IMR-90 (cell line): ENCODE results near the gene TRPM4. TPM values are rescaled to one million over a fixed set of nuclear protein-coding genes. Genes with fewer than 3 reads are reported as not detected.

Experiments used
- ATAC-seq: fragments of 200-7000 bp; cut with Tn5 transposase; 2 replicates; pipeline ENCODE4 v1.9.1; 2020; ENCODE audit warnings: low read depth, mild to moderate bottlenecking, moderate library complexity
- BruUV-seq: library from RNA; stranded (reverse); fragments of 400-500 nt; replicated peaks from 2 replicates; lab custom pipeline; 2021; lab: Mats Ljungman, UMichigan
- CTCF ChIA-PET: fragments of 300-600 bp; formaldehyde crosslinking; extraction: SDS; loops from one replicate; lab custom pipeline; 2021; ENCODE audit warnings: antibody characterized with exemption; lab: Yijun Ruan, JAX
- POLR2A ChIA-PET: fragments of 300-600 bp; sonication (Branson Sonifier 250); formaldehyde crosslinking; loops from one replicate; lab custom pipeline; 2022; ENCODE audit warnings: antibody characterized with exemption; ENCODE audit not compliant: unreplicated experiment; lab: Charles Lee
- DNase-seq: peaks from one replicate; pipeline ENCODE4 v3.0.0; 2013
- H2AFZ ChIP-seq: replicated peaks from 2 replicates; pipeline ENCODE3; 2013; ENCODE audit warnings: low read length, mild to moderate bottlenecking; ENCODE audit not compliant: poor library complexity
- H2AK5ac ChIP-seq: 2 replicates; pipeline ENCODE4 v1.6.1; 2013; ENCODE audit warnings: low read depth, low read length, inconsistent platforms
- H2AK9ac ChIP-seq: replicated peaks from 2 replicates; pipeline ENCODE3; 2013; ENCODE audit warnings: mild to moderate bottlenecking, low read depth, low read length, moderate library complexity; ENCODE audit not compliant: poor library complexity
- H2BK120ac ChIP-seq: 2 replicates; pipeline ENCODE4 v1.6.1; 2013; ENCODE audit warnings: low read depth, low read length, inconsistent platforms
- H2BK15ac ChIP-seq: 3 replicates; pipeline ENCODE4 v1.6.1; 2013; ENCODE audit warnings: low read depth, low read length, inconsistent platforms
- H2BK20ac ChIP-seq: 2 replicates; pipeline ENCODE4 v1.6.1; 2013; ENCODE audit warnings: low read depth, mild to moderate bottlenecking, inconsistent platforms, low read length, moderate library complexity
- H2BK5ac ChIP-seq: 2 replicates; pipeline ENCODE4 v1.6.1; 2013; ENCODE audit warnings: mild to moderate bottlenecking, low read depth, low read length, inconsistent platforms; ENCODE audit not compliant: poor library complexity, severe bottlenecking
- H3K14ac ChIP-seq: replicated peaks from 2 replicates; pipeline ENCODE4 v1.6.1; 2013; ENCODE audit warnings: low read depth, low read length, inconsistent platforms
- H3K18ac ChIP-seq: 2 replicates; pipeline ENCODE4 v1.6.1; 2013; ENCODE audit warnings: low read depth, low read length, control low read depth
- H3K23ac ChIP-seq: 2 replicates; pipeline ENCODE4 v1.6.1; 2013; ENCODE audit warnings: low read depth, low read length, inconsistent platforms
- H3K27ac ChIP-seq: 2 replicates; pipeline ENCODE4 v1.5.1; 2013; ENCODE audit warnings: mild to moderate bottlenecking, control low read depth, low read length; ENCODE audit not compliant: insufficient read depth
- H3K27me3 ChIP-seq: 2 replicates; pipeline ENCODE4 v1.6.1; 2013; ENCODE audit warnings: low read length; ENCODE audit not compliant: control insufficient read depth, insufficient read depth
- H3K36me3 ChIP-seq: 2 replicates; pipeline ENCODE4 v1.6.1; 2013; ENCODE audit warnings: low read length, mixed read lengths; ENCODE audit not compliant: control insufficient read depth, insufficient read depth
- H3K4ac ChIP-seq: 2 replicates; pipeline ENCODE4 v1.6.1; 2013; ENCODE audit warnings: low read depth, low read length, inconsistent platforms
- H3K4me1 ChIP-seq: 2 replicates; pipeline ENCODE4 v1.6.1; 2013; ENCODE audit warnings: low read length, mixed read lengths; ENCODE audit not compliant: control insufficient read depth, insufficient read depth
- H3K4me2 ChIP-seq: 2 replicates; pipeline ENCODE4 v1.6.1; 2013; ENCODE audit warnings: low read depth, mild to moderate bottlenecking, control low read depth, low read length, moderate library complexity
- H3K4me3 ChIP-seq: 2 replicates; pipeline ENCODE4 v1.5.1; 2013; ENCODE audit warnings: low read depth, mild to moderate bottlenecking, control low read depth, low read length, moderate library complexity; ENCODE audit not compliant: insufficient read depth
- H3K56ac ChIP-seq: 2 replicates; pipeline ENCODE4 v1.6.1; 2013; ENCODE audit warnings: low read length, inconsistent platforms; ENCODE audit not compliant: insufficient read depth; ENCODE audit errors: extremely low read depth
- H3K79me1 ChIP-seq, 2 experiments: 2 replicates each; pipeline ENCODE4 v1.6.1; 2013; ENCODE audit warnings: low read length in 2 of 2, inconsistent platforms in 1 of 2, low read depth in 1 of 2
- H3K9ac ChIP-seq: 2 replicates; pipeline ENCODE4 v1.6.1; 2013; ENCODE audit warnings: low read depth, low read length, control low read depth
- H3K9me1 ChIP-seq: 2 replicates; pipeline ENCODE4 v1.6.1; 2013; ENCODE audit warnings: low read length, inconsistent platforms; ENCODE audit not compliant: insufficient read depth
- H3K9me3 ChIP-seq: 2 replicates; pipeline ENCODE4 v1.6.1; 2013; ENCODE audit warnings: low read length; ENCODE audit not compliant: control insufficient read depth, insufficient read depth
- H4K20me1 ChIP-seq: 2 replicates; pipeline ENCODE4 v1.6.1; 2013; ENCODE audit warnings: low read length, inconsistent platforms; ENCODE audit not compliant: insufficient read depth
- H4K5ac ChIP-seq: 2 replicates; pipeline ENCODE4 v1.6.1; 2013; ENCODE audit warnings: mild to moderate bottlenecking, low read depth, low read length, control low read depth
- H4K8ac ChIP-seq, 2 experiments: 2 replicates each; pipeline ENCODE4 v1.6.1; 2013; ENCODE audit warnings: low read depth in 2 of 2, low read length in 2 of 2, control low read depth in 1 of 2, inconsistent platforms in 1 of 2
- H4K91ac ChIP-seq: 2 replicates; pipeline ENCODE4 v1.6.1; 2013; ENCODE audit warnings: low read depth, low read length, inconsistent platforms; ENCODE audit not compliant: insufficient read depth
- BHLHE40 ChIP-seq: fragments of 150-350 bp; IDR thresholded peaks from 2 replicates; pipeline ENCODE4 v1.6.1; 2016; ENCODE audit warnings: mild to moderate bottlenecking, low read depth, low read length
- CEBPB ChIP-seq: IDR thresholded peaks from 2 replicates; pipeline ENCODE4 v1.6.1; 2012; ENCODE audit warnings: low read depth, low read length, improper control_type of control experiment
- CHD1 ChIP-seq: IDR thresholded peaks from 2 replicates; pipeline ENCODE4 v1.6.1; 2012; ENCODE audit warnings: low read depth, low read length, improper control_type of control experiment
- CTCF ChIP-seq: conservative IDR thresholded peaks from 2 replicates; pipeline ENCODE4 v1.5.1; 2012; ENCODE audit warnings: mild to moderate bottlenecking, low read depth, low read length, improper control_type of control experiment
- ELK1 ChIP-seq: fragments of 150-350 bp; IDR thresholded peaks from 2 replicates; pipeline ENCODE4 v1.6.1; 2016; ENCODE audit warnings: low read depth, mild to moderate bottlenecking, low read length, moderate library complexity, borderline replicate concordance
- FOS ChIP-seq: fragments of 150-350 bp; IDR thresholded peaks from 2 replicates; pipeline ENCODE4 v1.6.1; 2016; ENCODE audit warnings: low read depth, low read length
- MAFK ChIP-seq: IDR thresholded peaks from 2 replicates; pipeline ENCODE4 v1.6.1; 2012; ENCODE audit warnings: low read depth, low read length, improper control_type of control experiment
- MAZ ChIP-seq: IDR thresholded peaks from 2 replicates; pipeline ENCODE4 v1.6.1; 2012; ENCODE audit warnings: low read depth, mild to moderate bottlenecking, low read length, improper control_type of control experiment, moderate library complexity, borderline replicate concordance
- MXI1 ChIP-seq: IDR thresholded peaks from 2 replicates; pipeline ENCODE4 v1.6.1; 2012; ENCODE audit warnings: low read depth, mild to moderate bottlenecking, low read length, moderate library complexity, borderline replicate concordance
- NFE2L2 ChIP-seq: fragments of 150-350 bp; IDR thresholded peaks from 2 replicates; pipeline ENCODE4 v1.6.1; 2016; ENCODE audit warnings: low read depth, mild to moderate bottlenecking, low read length
- POLR2A ChIP-seq: IDR thresholded peaks from 2 replicates; pipeline ENCODE4 v1.6.1; 2012; ENCODE audit warnings: mild to moderate bottlenecking, low read depth, low read length
- RAD21 ChIP-seq: IDR thresholded peaks from 2 replicates; pipeline ENCODE4 v1.6.1; 2012; ENCODE audit warnings: low read length, improper control_type of control experiment
- RCOR1 ChIP-seq: IDR thresholded peaks from 2 replicates; pipeline ENCODE4 v1.6.1; 2012; ENCODE audit warnings: mild to moderate bottlenecking, low read length, improper control_type of control experiment; ENCODE audit not compliant: insufficient replicate concordance
- RFX5 ChIP-seq: IDR thresholded peaks from 2 replicates; pipeline ENCODE4 v1.8.0; 2012; ENCODE audit warnings: low read depth, mild to moderate bottlenecking, low read length, moderate library complexity
- SMC3 ChIP-seq: fragments of 150-350 bp; IDR thresholded peaks from 2 replicates; pipeline ENCODE4 v1.6.1; 2016; ENCODE audit warnings: low read depth, mild to moderate bottlenecking, antibody characterized with exemption, low read length, moderate library complexity
- USF2 ChIP-seq: fragments of 150-350 bp; IDR thresholded peaks from 2 replicates; pipeline ENCODE4 v1.6.1; 2017; ENCODE audit warnings: mild to moderate bottlenecking, antibody characterized with exemption, low read length, low read depth
- WGBS, 2 experiments: methylation state at CpG; one replicate each; pipeline versions ENCODE4 v1.1.5 to v1.1.7; 2013; ENCODE audit warnings: missing lambda C conversion rate in 2 of 2; ENCODE audit not compliant: insufficient read length in 1 of 2; ENCODE audit errors: extremely low coverage in 2 of 2; 5-methylcytosine and 5-hydroxymethylcytosine counted together
- dilution Hi-C: fragments of 300-500 bp; cut with HindIII; formaldehyde crosslinking; loops from one replicate; pipeline ENCODE4 v1.14.3; 2018; ENCODE audit warnings: low sequenced_read_pairs; ENCODE audit not compliant: unreplicated experiment
- in situ Hi-C: fragments of 300-500 bp; cut with MboI; formaldehyde crosslinking; loops from 3 replicates; pipeline ENCODE4 v1.14.3; 2019; ENCODE audit warnings: low sequenced_read_pairs, inconsistent platforms, mixed read lengths
- intact Hi-C: fragments of 100-400 bp; cut with micrococcal nuclease; formaldehyde crosslinking; loops from 2 replicates; pipeline ENCODE4 v1.10.0; 2022
- polyA plus RNA-seq, 3 experiments: library from polyadenylated mRNA; depleted of rRNA; stranded (reverse); fragments of >200 nt; gene quantifications; 2 replicates each; pipeline ENCODE4 v1.2.3, GENCODE V29; 2012; ENCODE audit warnings: low replicate concordance in 1 of 3
- total RNA-seq: library from RNA; depleted of rRNA; stranded (reverse); fragments of >200 nt; gene quantifications from 2 replicates; pipeline ENCODE4 v1.2.3, GENCODE V29; 2012

Gene TRPM4
- total and polyA plus RNA-seq, 2 of the 4 experiments (the other 2 are of a cell fraction), result 2.2 to 19.7 TPM

GRCh38 chr19:49247676-49248075, 90.1 kb downstream of the TRPM4 start:
- DNase-seq (no peak), ATAC-seq (no peak)
- ChIA-PET POLR2A (no interaction called here), CTCF (no interaction called here)
- Histone ChIP-seq H4K91ac (no peak overlapping the region), H3K56ac (no peak overlapping the region), H3K4ac (no peak overlapping the region), H3K79me1 (no peaks in the 10 kb centered on the region), H3K23ac (no peak overlapping the region), H4K5ac (no peak overlapping the region), H2BK20ac (no peak overlapping the region), H3K36me3 (no peaks in the 10 kb centered on the region), H3K9me3 (no peaks in the 10 kb centered on the region), H3K4me2 (no peak overlapping the region), H2BK15ac (no peak overlapping the region), H2AK9ac (no peak overlapping the region), H3K4me3 (no peak overlapping the region), H3K18ac (no peak overlapping the region), H2BK120ac (no peak overlapping the region), H3K9me1 (no peaks in the 10 kb centered on the region), H2AK5ac (no peak overlapping the region), H3K14ac (no peak overlapping the region), H3K27me3 (peaks cover 20% of the 10 kb centered on the region), H3K4me1 (no peaks in the 10 kb centered on the region), H3K9ac (no peak overlapping the region), H3K27ac (no peak overlapping the region), H2BK5ac (no peak overlapping the region), H4K20me1 (no peaks in the 10 kb centered on the region), H2AFZ (no peak overlapping the region), H4K8ac (no peak overlapping the region)
- dilution Hi-C loops, result no loop called here
- in situ Hi-C loops, result no loop called here
- TF ChIP-seq SMC3 (no peak), MAZ (no peak), CEBPB (no peak), POLR2A (no peak), RCOR1 (no peak), FOS (no peak), MAFK (no peak), RAD21 (no peak), USF2 (no peak), NFE2L2 (no peak), RFX5 (no peak), MXI1 (no peak), ELK1 (no peak), CHD1 (no peak), CTCF (no peak), BHLHE40 (no peak)
- no TSS peak for BruUV-seq
- intact Hi-C loops, result no loop called here
- no CpG with 5 or more reads among the region's 2 CpGs for WGBS, 2 experiments
